ENCODE data around the gene TRABD2B.

TRABD2B gene

GRCh38 chr1:47818682-47819573 lies 178.3 kb downstream of the TRABD2B start:
- no peak for FAIRE-seq

- FAIRE-seq, result no peak
Observed at GRCh38 chr1:47817861-47818260, 179.3 kb downstream of the TRABD2B start.

- FAIRE-seq, result no peak
Observed at GRCh38 chr1:47816325-47817071, 180.7 kb downstream of the TRABD2B start.

- FAIRE-seq, result no peak
Observed at GRCh38 chr1:47814612-47815395, 182.4 kb downstream of the TRABD2B start.

GRCh38 chr1:47813970-47814369 lies 183.2 kb downstream of the TRABD2B start:
- FAIRE-seq, result no peak

GRCh38 chr1:47812904-47813514 lies 184.2 kb downstream of the TRABD2B start:
- FAIRE-seq, result no peak

GRCh38 chr1:47810964-47811682 lies 186.1 kb downstream of the TRABD2B start:
- FAIRE-seq, result no peak

- FAIRE-seq, result no peak
Observed at GRCh38 chr1:47809301-47810084, 187.7 kb downstream of the TRABD2B start.

- FAIRE-seq, result no peak
Observed at GRCh38 chr1:47808612-47809011, 188.6 kb downstream of the TRABD2B start.

GRCh38 chr1:47805921-47806361 lies 191.2 kb downstream of the TRABD2B start:
- no peak for FAIRE-seq

- FAIRE-seq, result no peak
Observed at GRCh38 chr1:47805018-47805417, 192.2 kb downstream of the TRABD2B start.

GRCh38 chr1:47803815-47804501 lies 193.2 kb downstream of the TRABD2B start:
- FAIRE-seq, result no peak

- FAIRE-seq, result no peak
Observed at GRCh38 chr1:47797575-47797974, 199.6 kb downstream of the TRABD2B start.

- no peak for FAIRE-seq
Observed at GRCh38 chr1:47796626-47797025, 200.6 kb downstream of the TRABD2B start.

- no peak for FAIRE-seq
Observed at GRCh38 chr1:47795102-47795501, 202.1 kb downstream of the TRABD2B start.

- FAIRE-seq, result no peak
Observed at GRCh38 chr1:47794530-47794929, 202.7 kb downstream of the TRABD2B start.

GRCh38 chr1:47794081-47794480 lies 203.1 kb downstream of the TRABD2B start:
- FAIRE-seq, result no peak

GRCh38 chr1:47793563-47793962 lies 203.6 kb downstream of the TRABD2B start:
- FAIRE-seq, result no peak

GRCh38 chr1:47792779-47793178 lies 204.4 kb downstream of the TRABD2B start:
- FAIRE-seq, result no peak

GRCh38 chr1:47791879-47792608 lies 205.1 kb downstream of the TRABD2B start:
- FAIRE-seq, result no peak

Data from TTC549 (cell line).